ENCODE data around the gene COL16A1. TPM values are rescaled to one million over a fixed set of nuclear protein-coding genes. Genes with fewer than 3 reads are reported as not detected.

The COL16A1 gene
- total RNA-seq, 1 experiment from 2014 or later, result 4.0 TPM

DNA sequence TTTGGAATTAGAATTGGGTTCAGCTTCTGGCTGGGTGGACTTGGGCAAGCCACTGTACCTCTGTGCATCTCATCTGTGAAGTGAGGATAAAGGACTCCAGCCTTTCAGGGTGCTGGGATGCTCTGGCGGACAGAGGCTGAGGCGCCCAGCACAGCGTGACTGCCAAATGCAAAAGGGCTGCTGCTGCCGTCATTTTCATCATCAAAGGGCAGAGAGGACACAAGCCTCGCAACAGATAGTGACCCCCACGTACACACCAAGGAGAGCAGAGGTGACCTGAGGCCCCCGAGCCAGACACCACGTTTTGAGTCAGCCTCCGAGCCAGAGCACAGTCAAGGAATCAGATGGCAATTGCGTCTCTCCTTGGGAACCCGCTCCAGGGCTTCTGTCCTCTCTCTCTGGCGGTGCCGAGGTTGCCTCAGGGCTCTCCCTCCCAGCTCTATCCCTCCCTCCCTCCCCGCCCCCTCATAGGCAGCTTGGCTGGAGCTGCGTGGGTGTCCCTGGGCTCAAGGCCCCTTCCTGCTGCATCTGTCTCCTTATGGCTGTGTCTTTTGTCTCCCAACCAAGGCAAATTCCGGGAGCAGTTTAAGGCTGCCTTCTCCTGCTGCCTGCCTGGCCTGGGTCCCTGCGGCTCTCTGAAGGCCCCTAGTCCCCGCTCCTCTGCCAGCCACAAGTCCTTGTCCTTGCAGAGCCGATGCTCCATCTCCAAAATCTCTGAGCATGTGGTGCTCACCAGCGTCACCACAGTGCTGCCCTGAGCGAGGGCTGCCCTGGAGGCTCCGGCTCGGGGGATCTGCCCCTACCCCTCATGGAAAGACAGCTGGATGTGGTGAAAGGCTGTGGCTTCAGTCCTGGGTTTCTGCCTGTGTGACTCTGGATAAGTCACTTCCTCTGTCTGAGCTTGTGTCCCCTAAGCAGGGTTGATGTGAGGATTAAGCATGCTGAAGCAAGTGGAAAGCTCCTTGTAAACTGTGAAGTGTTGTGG is 77.3 kb downstream of the COL16A1 start:
- DNase-seq (ENCODE audit: low read depth), result peak; percentile 23

DNA sequence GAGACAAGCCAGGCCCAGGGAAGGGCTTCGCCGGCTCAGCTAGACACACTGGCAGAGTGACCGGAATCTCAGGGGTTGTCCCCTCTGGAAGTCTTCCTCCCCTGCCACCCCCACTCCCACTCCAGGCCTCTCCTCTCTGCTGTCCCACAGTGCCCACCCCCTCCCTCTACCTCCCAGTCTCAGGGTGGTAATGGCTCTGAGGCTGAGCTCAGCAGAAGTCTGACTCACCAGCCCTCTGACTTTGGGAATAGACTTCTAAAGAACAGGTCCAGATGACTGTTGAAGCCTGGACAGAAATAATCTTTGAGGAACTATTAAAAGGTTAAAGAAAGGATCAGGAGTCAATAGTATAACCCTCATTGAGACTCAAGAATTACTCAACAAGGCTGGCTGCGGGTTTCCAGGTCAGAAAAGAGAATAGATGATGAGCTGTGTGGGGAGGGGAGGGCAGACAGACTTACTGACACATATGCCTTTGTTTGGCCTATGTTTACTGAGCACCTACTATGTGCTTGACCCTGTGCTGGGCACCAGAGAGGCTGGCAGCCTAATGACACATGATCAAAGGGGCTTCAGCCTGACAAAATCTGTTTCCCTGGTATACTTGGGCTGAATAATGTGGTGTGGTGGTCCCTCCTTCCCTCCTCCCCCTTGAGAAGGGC is 78.1 kb downstream of the COL16A1 start:
- peak; percentile 67 for DNase-seq (ENCODE audit: low read depth)

DNA sequence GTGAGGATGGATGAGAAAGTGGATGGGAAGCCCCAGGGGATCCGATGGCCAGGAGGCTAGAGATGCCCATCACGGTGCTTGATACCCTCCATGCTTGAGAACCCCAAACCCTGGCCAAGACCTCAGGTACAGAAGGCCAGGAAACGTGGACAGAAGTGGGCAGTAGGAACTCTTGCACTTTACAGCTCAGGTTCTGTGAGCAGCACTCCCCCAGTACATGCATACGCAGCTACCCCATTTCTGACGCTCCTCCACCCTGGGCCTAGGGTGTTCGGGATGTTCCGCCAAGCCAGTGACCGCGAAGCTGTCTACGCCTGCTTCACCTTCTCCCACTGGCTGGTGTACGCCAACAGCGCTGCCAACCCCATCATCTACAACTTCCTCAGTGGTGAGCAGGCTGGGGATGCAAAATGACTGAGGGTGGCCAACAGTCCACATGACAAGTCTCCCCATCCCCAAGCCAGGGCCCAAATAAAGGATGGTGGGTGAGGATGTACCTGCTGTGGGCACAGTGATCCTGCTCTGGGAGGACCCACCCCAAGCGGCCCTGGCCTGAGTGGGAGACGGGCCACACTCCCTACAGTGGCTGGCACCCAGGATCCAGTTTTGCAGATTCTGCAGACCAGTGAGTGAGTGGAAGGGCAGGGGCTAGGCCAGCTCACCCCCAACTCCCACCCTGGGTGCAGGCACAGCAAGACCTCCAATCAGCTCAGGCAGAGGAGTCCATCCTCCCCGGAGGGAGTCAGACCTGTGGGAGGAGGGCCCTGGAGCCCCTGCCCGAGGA is 78.9 kb downstream of the COL16A1 start:
- DNase-seq (ENCODE audit: low read depth), result no peak

DNA sequence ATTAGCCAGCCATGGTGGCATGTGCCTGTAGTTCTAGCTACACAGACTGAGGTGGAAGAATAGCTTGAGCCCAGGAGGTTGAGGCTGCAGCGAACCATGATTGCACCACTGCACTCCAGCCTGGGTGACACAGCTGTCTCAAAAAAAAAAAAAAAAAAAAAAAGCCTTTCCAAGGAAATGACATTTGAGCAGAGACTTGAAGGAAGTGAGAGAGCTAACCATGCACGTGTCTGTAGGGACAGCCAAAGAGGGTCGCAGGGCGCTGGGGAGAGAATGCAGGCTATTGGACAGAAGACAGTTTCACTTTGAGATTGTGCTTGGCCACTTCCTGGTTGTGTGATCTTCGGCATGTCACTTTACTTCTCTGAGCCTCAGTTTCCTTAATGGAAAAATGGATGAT is 79.5 kb downstream of the COL16A1 start:
- no peak for DNase-seq (ENCODE audit: low read depth)

DNA sequence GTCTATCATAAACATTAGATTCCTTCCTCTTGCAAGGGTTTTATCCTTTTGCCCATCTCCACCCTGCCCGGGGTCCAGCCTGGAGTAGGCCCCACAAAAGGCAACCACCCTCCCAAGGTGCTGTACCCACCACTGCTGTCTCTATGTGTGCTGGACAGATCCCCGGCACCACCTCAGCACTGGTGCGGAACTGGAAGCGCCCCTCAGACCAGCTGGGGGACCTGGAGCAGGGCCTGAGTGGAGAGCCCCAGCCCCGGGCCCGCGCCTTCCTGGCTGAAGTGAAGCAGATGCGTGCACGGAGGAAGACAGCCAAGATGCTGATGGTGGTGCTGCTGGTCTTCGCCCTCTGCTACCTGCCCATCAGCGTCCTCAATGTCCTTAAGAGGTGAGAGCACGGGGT is 80.5 kb downstream of the COL16A1 start:
- DNase-seq (ENCODE audit: low read depth), result no peak

DNA sequence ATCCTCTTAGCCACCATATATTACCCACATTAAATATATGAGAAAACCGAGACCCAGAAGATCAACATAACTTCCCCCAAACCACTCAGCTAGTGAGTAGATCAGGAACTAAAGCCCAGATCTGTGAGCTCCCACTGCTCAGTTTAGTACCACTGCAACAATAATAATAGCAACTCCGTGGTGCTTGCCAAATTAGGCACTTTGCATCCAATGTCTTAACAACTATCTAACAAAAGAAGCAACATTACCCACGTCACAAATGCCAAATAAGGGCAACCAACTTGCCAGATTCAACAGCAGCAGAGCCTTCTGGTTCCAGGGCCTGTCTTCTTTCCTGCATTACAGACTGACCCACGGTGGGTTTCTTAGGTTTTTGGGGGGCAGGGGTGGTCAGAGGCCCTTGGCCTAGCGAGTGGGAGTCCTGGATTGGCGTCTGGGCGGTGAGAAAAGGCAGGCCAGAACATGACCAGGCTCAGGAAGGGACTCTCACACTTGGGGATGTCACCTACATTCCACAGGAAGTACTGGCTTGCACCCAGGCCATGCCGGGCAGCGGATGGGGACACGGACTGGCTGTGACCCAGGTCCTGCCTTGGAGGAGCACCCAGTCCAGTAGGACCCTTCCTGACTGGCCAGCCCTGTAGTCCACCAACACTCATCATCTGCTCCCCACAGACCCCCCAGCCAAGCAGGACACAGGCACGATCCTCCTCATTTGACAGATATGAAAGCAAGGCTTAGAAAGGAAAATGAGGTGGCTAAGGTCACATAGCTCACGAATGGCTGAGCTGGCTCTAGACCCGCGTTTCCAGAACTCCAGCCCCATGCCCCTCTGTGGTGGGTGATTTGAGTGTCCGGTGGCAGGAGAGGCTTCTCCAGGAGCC is 81.7 kb downstream of the COL16A1 start:
- no peak for DNase-seq (ENCODE audit: low read depth)

DNA sequence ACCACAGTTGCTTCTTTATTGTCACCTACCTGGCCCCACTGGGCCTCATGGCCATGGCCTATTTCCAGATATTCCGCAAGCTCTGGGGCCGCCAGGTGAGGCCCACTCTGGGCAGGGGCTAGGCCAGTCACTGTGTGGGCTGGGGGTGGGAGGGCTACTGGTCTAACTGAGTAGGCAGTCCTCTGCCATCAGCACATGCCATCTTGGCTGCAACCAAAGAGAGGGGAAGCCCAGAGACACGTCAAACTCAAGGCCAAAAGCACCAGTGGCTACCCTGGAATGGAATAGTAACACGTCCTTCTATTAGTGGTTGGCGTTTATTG is 82.4 kb downstream of the COL16A1 start:
- DNase-seq (ENCODE audit: low read depth), result no peak

DNA sequence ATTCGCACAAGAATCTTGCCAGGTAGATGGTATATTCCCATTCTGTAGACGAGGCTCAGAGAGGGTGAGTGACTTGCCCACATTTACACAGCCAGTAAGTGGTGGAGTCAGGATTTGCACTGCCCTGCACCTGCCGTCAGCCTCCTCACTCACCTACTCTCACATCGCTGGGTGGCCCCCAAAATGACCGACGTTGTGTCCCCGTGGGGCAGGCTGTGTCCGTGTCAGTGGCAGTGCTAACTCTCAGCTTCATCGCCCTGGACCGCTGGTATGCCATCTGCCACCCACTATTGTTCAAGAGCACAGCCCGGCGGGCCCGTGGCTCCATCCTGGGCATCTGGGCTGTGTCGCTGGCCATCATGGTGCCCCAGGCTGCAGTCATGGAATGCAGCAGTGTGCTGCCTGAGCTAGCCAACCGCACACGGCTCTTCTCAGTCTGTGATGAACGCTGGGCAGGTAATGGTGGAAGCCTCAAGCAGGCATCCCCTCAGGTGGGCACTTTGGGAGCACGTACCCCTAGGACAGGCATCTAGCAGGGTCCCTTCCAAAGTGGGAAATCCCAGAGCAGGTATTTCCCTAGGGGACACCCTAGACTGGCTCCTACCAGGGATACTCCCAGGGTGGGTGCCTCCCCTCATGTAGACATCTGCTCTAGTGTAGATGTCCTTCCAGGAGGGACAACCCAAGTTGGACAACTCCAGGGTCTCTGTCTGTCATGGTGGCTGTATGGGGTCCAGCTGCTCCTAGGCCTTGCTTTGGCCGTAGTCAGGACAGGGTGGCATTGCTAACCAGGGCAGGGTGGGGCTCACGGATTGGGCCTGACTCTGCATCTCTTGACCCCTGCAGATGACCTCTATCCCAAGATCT is 83.0 kb downstream of the COL16A1 start:
- DNase-seq (ENCODE audit: low read depth), result no peak

DNA sequence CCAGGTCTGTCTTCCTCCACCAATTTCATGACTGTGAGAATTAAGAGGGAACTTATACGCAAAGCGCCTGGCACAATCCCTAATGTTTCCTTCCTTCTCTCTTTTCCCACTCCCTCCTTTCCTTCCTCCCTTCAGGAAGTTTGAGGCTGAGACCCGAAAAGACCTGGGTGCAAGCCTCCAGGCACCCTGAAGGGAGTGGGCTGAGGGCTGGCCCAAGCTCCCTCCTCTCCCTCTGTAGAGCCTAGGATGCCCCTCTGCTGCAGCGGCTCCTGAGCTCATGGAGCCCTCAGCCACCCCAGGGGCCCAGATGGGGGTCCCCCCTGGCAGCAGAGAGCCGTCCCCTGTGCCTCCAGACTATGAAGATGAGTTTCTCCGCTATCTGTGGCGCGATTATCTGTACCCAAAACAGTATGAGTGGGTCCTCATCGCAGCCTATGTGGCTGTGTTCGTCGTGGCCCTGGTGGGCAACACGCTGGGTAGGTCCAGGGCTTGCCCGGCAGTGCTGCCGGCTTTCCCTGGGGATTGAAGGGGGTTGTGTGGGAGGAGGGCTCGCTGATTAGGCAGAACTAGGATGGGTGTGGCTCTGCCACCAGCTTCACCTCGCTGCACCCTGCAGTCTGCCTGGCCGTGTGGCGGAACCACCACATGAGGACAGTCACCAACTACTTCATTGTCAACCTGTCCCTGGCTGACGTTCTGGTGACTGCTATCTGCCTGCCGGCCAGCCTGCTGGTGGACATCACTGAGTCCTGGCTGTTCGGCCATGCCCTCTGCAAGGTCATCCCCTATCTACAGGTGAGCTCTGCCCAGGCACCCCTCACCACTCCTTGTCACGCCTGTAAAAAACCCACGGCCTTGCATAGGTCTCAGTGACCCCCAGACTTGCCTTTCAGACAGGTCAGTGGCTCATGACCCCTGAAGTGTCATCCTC is 84.6 kb downstream of the COL16A1 start:
- DNase-seq (ENCODE audit: low read depth), result no peak

DNA sequence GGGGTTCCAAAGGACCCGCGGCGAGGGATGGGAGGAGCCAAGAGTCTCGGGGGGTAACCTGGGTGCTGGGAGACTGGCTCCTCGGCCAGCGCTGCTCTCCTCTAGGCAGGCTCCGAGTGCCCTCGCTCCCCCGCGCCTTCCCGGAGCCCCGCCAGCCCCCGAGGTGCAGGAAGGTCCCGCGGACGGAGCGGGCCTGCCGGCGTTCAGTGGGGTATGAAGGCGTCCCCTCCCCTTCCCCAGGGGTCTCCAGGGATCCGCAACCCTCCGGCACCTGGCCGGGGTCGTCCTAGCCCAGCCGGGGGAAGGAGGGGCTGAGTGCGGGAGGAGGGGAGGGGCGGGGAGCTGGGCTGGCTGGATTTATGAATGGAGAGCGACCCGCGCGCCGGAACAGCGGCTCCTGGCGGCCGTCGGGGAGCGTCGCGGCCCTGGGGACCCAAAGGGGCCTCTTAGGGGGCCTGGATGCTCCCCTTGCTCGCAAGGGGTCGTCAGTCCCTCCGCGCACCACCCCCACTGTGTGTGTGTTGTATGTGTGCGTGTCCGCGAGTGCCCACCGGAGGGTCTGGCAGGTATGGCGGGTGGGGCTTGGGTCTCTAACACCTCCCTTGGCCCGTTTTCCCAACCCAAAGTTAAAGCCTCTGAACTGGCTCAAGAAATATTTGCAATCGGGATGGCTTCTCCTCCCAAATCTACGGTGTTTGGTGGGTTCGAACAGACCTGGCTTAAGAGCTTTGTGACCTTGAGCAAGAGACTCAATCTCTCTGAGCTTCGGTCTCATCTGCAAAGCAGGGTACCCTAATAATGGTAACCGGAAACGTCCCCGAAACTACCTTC is 85.7 kb downstream of the COL16A1 start:
- DNase-seq (ENCODE audit: low read depth), result peak; percentile 29

DNA sequence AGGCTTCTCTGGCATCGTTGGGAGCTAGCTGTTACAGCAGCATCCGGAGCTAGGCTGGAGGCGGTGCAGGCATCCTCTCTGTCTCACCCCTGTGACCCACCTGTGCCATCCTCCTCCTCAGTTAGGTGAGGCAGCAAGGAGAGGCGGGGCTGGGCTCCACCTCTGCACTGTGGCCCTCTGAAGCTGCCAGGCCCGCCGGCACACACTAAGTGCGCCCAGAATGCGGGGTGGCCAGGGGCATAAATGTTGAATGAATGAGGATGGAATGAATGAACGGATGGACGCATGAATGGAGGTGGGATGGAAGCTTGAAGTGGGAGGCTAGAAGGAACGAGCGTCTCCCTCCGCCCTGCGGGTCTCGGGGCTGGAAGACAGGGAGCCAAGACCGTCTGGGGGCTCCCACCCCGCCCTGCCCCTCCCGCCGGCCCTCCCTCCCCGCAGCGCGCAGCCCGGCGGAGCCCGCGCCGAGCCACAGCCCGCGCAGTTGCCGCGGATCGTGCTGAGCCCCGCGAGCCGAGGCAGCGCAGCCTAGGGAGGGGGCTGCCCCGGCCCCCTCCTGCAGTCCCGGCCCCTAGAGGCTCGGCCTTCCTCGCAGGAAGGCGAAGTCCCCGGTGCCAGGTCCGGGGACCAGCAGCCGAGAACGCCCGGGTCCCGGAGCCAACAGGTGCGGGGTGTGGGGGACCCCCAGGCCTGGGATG is 86.5 kb downstream of the COL16A1 start, which contains the start of gene HCRTR1:
HCRTR1 (plus strand) TSS at position 472 of the 698 bp plus-strand sequence. CDS start 1,504 bp downstream, outside the sequence.
- DNase-seq (ENCODE audit: low read depth), result no peak

DNA sequence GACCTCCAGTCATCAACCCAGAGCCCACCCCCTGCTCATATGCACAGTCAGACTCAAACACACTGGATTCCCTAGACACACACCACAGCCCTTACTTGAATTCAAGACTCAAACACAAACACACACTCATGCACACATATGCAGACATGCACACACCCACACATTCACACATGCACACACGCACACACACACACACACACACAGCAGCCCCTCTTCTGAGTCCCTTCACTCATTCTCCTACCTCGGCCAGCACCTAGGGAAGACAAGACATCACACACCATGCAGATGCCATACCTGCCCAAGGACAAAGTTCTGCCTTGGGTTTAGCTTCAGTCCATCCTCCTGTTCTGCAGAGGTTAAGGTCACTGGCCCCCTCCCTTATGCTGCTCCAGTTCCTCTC is 87.9 kb downstream of the COL16A1 start:
- no peak for DNase-seq (ENCODE audit: low read depth)

DNA sequence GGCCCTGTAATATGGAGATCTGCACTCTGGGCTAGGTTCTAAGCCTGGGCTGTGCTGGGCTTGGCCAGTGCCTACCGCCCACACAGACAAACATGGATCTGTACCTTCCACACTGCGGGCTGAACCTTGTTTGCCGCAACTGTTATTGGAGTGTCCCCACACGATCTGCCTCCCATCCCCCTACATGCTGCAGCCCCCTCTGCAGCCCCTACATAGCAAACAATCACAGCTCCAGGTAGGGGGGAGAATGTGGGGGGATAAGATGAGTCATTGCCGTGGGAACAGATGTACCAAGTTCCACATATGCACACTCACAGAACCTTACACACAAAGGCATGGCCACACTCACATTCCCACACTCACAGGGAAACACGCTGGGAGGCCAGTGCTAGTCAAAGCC is 88.4 kb downstream of the COL16A1 start:
- no peak for DNase-seq (ENCODE audit: low read depth)

DNA sequence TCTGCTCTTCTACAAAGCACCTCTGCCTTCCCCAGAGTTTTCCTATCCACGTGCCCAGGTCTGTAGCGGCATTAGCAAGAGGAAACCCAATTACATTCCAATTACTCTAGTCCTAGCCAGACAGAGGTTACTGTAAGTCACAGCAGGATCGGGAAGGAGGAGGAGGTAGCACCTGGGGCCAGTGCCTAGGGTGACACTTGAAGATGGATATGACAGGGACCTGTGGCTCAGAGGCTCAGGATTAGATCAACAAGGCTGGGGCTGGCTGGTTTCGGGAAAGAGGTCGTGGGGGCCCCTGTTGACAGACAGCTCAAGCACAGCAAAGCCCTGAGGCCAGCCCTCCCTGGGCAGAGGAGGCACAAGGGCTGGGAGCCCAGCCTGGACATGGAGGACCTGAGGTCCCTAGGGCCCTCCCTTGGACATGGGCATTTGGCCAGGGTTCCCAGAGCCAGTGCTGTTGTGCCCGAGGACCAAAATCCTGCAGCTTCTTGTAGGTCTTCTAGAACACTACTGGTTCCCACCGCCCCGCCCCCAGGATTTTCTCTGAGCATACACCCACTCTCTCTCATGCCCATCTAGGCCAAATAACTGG is 89.3 kb downstream of the COL16A1 start:
- no peak for DNase-seq (ENCODE audit: low read depth)

DNA sequence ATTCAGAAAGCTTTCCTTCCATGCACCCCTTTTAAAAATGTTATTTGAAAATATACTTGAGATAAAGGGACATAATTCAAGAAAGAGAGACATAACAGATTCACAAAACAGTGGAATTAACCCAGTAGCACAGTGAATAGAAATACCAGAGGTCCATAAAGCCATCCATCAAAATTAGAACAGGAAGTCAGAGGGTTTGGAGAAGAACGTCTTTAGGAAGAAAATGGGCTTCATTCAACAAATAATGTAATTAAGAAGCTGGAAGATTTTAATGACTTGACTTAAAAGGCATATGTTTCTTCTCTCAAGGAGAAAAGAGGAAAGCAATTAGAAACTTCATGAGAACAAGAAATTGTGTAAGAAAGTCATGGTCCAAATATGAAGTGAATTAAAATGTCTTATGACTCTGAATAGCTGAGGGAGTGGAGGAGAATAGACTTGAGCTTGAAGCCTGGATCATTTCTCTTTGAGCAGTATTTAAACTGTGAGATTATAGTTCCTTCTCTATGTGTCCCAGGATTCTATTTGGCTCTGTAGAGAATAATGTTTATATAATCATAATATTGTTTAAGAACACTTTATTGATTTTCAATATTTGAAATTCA is 94.2 kb downstream of the COL16A1 start:
- DNase-seq (ENCODE audit: low read depth), result no peak

DNA sequence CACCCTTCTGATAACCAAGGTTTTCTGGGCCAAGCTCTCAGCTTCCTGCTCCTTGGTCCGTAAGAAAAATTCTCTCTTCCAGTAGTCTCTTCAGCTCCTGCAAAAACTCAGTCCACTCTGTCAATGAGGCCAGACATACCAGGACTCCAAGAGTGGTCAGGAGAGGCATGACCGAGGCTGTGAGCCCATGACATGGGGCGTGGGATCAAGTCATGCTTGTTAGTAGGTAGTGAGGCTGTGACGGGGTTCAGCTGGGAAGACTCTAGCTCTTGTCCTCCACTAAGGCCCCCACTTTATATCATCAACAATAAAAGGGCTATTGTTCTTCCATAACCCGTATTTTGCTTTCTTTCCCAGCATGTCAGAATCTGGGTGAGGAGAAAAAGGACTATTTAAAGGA is 96.5 kb downstream of the COL16A1 start:
- no peak for DNase-seq (ENCODE audit: low read depth)
